ENCODE measurements around the gene SOBP.

GRCh38 chr6:107690643-107691061 lies 200.7 kb downstream of the SOBP start:
- TF ChIP-seq CTCF (IDR thresholded peaks at IDR 0.05) (no peak), ZFX (IDR thresholded peaks at IDR 0.05; ENCODE audit: borderline replicate concordance) (no peak)

All from 22Rv1 (cell line).